NCI-H187 (cell line): Measurements from ENCODE around the gene MTSS2.

Experiments used
- DNase-seq, 2 experiments: peaks; one replicate each; lab custom pipeline; 2025; lab: John Stamatoyannopoulos, UW

MTSS2 gene

DNA sequence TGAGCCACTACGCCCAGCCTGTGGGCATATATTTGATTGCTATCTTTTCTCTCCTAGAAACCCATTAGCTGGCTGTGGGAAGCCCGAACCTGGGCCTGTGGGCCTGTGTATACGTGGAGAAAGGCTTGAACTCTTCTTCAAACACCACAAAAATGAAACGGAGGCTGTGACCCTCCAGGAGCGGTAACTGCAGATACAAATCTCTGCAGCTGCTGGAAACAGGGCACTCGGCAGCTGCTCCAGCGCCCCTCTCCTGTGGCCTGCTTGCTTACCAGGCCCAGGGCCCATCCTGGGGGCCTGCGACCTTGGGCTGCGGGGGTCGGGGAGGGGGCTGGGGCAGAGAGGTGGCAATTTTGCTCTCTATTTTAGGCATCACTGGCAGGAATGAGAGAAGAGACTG lies 28.0 kb upstream of the MTSS2 start:
- DNase-seq = no peak

DNA sequence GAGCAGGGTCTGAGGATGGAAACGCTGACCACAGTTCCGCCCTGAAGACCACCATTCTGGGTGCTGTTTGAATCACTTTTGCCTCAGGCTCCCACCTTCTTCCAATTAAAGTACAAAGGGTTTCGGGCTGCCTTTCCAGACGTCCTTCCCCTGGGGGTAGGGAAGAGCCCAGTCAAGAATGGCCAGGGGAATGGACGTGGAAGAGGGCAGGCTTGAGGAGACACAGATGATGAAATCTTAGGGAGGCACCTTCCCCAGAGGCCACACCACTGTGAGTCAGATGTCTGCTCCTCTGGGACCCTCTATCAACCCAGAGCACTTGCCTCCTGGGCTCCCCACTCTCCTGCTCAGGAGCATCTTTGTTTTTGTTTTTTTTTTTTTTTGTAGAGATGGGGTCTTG lies 27.5 kb upstream of the MTSS2 start:
- DNase-seq = no peak

DNA sequence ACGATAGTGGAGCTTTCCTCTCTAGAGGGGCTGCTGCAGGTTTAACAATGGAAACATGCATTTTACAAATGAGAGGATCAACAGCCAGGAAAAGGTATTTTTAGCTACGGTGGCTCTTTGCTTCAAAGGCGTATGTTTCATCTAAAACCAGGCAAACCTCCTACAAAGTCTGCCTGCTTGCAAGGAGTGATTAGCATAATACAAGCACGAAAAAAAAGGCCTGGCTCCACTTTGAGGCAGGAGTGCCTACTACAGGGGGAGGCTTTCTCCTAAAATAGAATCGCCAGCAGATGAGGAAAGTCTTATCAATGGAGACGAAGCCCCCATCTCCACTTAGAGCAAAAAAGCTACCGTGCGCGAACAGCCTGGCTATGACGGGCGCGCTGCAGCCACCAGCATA lies 27.1 kb upstream of the MTSS2 start:
- no peak for DNase-seq

DNA sequence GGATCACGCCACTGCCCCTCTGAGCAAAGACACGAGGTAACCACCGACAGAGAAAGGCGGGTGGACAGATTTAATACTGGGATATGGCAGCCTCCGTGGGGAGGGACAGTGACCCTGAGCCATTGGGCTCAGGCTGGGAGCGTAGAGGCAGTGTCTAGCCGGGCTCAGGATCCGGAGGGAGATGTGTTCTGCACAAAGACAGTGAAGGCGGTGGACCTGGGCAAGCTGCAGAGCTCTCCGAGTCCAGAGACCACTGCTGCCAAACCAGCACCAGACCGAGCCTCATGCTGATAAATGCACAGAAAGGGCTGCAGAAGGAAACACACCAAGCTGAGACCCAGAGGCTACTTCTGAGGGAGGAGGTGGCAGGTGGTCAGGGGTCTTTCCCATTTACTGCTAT lies 26.5 kb upstream of the MTSS2 start:
- DNase-seq = no peak

DNA sequence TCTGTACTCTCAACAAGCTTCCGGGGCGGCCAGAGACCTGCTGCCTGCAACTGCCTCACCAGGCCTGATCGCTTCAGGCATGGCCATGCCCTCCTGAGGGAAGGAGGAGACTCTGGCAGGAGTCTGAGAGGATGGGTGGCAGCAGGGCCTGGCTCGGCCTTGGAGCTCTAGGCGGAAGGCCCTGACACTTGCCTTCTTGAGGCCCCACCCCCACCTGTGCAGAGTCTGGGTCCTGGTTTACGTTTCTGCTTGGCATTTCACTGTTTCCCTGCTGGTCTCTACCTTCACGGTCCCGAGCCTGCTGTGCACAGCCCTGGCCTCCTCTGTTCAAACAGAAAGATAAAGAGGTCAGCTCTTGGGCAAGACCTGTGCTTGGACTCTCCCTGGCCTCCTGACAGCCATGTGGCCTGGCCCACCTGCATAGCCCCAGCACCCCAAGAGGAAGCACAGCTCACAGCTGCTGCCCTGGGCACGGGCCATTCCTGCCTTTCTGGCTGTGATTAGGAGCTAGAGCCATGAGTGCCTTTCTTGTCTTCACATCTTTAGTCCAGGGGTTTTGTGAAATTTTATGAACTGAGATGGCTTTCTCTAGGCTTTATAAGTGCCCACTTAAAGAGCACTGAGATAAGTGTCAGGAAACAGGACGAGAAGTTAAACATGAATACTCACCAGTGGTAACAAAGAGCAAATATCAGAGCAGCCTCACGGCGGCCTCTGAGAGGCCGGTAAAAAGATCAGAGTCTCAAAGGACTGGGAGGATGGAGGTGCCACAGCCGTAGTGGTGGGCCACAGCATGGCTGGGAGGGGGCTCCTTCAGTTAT lies 25.6 kb upstream of the MTSS2 start:
- no peak for DNase-seq

DNA sequence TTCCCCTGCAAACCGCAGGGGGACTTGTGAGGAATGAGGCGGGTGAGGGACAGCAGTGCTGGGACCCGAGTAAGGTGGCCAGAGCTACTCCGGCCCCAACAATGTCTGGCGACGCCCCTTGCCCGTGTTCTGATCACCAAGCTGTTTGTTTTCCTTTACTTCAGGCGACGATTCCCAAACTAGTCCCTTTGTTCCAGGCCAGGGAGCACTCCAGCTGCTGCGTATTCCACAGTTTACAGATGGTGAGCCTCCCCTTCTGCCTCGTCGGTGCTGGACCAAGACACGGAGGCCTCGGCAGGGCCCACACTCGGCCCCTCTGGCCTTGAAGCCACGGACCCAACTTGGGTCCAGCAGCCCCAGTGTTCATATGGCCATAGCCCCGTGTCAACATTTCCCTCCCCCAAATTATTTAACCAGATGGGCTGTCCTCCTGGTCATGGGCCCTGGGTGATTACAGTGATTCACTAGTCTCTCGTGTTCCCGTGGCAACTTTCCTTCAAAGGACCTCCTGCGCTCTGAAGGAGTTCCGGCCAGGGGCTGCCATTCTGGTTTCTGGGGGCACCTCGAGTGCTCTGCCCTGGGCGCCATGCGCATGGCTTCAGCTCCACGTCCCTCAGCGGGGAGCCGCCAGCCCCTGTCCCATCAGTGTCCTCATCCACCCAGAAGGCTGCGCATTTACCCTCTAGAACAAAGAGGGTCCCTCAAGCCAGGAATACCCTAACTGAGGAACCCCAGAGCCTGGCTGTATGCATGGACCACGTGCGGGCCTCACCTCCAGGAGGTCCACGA lies 24.8 kb upstream of the MTSS2 start:
- DNase-seq = no peak

DNA sequence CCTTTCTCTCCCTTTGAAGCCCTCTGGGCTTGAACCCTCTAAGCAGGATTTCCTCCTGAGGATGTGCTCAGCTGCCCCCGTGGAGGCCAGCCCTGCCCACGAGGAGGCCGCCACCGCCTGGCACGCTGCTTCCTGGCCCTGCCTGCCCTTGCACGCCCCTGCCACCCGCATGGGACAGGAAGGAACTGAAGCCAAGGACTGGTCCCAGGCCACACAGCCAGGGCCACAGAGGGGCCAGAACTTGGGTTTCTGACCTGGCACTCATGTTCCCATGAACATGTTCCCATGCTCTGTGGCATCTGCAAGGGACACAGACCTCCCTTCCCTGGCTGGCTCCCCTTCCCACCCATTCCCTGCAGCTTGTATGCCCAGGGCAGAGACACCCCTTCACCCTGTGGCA lies 24.1 kb upstream of the MTSS2 start:
- DNase-seq = no peak

DNA sequence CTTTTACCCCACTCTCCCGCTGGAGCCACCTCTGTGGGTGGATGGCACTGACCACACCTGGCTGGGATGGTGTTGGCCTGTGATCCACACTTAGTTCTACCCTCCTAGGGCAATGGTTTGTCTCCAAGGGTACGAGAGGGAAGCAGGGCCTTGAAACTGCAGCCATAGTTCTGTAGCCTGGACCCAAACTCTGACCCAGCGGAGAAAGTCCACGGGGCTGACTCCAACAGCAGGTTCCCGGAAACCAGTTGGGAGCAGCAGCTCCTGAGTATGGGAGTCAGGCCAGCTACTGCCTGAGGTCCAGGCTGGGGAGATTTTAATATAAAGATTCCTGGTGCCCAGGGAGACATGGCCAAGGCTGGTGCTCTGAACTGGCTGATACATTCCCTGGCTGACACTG lies 23.6 kb upstream of the MTSS2 start:
- no peak for DNase-seq

DNA sequence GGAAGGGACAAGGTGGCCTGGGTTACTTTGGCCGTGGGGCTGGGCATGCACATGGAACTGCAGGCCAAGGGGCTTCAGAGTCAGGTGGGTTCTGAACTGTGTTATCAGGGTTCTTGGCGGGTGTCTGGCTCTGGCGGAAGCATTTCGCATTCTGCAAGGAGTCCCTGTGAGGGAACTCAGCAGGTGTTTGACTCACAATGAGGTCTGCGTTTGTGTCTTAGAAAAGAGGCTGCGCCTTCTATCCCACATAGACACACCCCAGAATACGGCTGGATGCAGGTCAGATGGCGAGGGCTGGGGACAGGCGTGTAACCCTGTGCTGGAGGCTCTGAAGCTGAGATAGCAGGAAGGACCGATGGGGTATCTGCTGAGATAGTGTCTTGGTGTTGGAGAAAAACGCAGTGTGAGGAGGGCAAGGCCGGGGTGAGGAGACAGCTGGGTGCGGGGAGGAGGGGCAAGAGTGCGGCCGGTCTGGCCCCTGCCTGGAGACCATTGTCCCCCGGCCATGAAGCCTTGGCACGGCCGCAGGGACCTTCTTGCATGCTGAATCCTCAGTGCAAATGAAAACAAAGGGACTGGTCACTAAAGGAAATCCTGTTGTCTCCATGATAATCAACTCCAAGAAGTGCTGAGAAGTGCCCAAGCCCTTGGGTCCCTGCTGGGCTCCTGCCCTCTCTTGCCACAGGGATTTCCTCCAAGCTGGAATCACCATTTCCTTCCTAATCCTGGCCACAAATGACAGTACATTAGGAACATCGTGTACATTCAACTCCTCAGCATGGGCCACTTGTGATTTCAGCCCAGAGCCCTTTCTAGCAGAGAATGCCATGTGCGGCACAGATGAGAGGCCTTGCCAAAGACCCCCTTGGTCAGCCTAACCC lies 22.8 kb upstream of the MTSS2 start:
- DNase-seq = no peak

DNA sequence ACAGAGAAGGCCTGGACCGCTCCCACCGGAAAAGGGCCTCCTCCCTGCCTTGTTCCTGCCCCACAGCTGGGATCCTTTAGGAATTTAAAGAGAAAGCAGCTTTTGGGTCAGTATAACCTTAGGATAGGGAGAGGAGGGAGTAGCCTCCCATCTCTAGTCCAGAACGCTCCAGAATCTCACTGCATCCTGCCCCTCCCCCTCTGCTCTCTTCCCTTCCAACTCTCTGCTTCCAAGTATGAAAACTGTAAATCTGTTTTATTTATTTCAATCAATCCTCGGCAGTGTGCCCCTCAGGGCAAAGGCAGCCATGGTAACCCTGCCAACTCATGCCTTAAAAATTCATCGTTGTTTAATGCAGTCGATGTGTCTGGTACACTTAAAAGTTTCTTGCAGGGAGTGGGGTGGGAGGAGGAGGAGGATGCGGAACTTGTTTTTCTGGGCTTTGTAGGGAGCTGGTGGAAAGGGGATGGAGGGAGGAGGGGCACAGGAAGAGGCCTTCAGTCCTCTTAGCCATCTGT lies 21.2 kb upstream of the MTSS2 start:
- no peak for DNase-seq

DNA sequence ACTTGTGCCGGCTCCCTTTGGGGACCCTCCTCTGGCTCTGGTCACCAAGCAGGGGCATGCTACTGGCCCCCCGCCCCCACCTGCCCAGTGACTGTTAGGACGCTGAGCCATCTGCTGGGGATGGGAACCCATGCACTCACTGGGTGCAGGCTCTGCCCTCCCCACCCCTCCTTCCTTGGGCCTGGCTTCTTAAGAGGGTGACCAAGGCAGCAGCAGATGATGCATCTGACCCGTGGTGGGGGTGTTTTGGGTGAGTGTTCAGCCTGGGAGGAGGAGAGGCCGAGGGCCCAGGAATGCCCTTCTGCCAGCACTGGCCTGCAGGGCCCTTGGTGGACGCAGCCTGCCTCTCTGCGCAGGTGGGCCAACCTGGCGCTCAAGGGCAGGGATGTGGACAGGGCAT lies 19.2 kb upstream of the MTSS2 start:
- no peak for DNase-seq

DNA sequence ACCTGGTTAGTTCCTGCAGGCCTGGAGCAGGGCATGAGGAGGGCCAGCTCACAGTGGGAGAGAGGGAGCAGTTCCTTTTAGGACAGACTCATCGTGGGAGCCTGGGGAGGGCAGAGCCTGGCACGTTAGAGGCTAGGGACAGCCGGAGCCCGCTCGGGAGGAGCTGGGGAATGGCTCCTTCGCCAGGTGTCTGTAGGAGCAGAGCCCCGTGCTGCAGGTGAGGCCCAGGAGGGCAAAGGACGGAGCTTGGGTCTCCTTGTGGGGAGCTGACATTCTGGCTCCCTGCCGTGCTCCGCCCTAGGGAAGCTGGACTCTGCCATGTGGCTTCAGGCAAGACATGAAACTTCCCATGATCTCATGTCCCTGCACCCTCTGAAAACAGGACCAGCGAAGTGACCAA lies 18.7 kb upstream of the MTSS2 start:
- no peak for DNase-seq

DNA sequence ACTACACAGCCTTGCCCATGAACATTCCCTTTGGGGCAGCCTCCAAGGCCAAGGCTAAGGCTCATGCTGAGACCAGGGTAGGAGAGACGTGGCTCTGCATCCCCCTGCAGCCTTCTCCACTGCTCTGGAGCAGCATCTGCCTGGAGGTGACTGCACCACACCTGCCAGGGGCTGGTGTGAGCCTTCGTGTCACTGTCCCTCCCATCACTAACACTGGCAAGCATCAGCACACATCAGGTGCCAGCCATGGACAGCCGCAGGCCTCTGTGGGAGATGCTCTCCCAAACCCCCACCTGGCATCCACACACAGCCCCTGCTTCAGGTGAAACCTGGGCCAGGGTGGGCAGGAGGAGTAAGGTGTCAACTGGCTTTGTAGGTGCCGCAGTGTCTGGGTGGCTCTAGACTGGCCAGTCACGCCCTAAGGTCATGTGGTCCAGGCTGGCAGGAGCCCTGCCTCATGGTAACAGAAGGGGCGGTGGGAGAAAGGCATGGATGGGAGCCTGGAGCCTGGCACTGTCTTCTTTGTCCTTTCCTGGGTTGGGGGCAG lies 18.1 kb upstream of the MTSS2 start:
- DNase-seq = no peak

DNA sequence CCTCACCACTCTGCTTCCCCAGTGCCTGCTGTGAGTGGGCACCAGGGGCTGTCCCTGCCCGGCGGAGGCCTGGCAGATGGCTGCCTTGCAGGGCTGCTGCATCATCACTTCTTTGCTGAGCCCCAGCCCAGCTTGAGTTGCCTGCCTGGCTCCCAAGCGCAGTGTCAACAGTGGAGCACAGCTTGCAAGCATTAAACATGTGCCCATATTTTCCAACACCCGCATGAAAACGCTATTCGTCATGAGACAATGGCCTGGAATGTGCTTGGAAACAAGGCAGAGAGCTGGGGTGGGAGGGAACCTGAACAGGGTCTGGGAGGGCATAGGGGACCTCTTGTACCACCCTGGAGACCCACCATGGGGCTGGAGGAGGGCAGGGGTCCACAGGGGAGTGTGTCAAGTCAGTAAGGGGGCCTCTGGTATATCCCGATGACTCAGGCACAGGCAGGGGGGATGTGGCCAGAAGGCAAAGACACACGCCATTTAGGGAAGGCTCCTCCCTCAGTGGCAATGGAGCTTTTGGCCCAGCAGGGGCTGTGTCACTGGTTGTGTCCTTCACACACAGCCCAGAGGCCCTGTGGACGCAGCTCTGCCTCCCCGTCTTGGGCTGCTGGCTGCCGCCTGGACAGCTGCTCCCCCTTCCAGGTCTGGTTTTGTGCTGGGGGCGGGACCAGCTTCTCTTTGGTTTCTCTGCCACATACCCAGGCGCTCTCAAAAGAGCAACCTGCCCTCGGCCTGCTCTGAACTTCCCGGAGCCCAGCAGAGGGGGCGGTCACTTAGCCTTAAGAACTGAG lies 17.4 kb upstream of the MTSS2 start:
- DNase-seq = no peak

DNA sequence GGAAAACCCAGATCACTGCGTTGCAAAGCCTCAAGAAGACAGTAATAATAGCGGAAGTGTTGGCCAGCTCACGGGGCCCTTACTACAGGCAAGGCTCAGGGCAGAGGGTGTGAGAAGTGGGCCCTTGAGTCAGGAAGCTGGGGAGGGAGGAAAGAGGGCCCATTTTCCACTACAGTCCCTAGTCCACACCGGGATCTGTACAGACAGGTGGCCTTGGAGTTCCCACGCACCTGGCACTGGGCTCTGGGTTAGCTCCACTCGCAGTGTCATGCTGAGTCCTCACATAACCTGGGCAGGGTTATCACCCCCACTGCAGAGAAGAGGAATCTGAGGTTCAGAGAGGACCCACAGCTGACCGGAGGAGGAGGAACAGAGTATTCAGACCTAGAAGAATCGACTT lies 16.8 kb upstream of the MTSS2 start:
- no peak for DNase-seq

DNA sequence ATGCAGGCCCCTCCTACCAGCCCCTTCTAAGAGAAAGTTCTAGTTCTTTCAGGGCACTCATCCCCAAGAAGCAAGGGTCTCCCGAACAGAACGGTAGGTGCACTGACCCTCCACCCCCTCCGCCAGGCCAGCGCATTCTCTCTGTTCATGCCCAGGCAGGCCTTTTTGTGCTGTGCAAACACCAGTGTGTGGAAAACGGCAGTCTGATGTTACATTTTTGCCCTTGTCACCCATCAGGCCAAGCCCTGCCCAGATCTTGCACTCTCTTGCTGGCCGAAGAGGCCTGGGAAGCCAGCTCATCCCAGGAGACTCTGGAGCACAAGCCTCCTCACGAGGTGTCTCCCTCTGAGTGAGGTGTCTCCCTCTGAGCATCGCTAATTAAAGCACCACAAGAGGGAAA lies 16.1 kb upstream of the MTSS2 start:
- DNase-seq = no peak

DNA sequence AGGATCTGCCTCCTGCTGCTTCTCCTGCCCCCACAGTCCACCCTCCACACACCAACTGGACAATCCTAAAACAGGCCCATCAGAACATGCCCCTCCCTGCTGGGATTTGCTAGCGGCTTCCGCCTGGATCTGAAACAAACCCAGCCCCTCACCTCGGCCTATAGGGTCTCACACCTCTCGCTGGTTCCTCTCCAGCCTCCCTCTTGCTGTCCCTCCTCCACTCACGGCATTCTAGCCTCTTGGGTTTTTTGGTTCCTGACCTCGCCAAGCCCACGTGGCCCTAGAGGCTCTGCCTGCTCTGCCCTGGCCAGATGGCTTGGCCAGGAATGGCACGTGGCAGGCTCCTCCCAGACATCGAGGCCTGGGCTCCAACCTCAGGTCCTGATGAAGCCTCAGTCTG lies 15.7 kb upstream of the MTSS2 start:
- DNase-seq = no peak

DNA sequence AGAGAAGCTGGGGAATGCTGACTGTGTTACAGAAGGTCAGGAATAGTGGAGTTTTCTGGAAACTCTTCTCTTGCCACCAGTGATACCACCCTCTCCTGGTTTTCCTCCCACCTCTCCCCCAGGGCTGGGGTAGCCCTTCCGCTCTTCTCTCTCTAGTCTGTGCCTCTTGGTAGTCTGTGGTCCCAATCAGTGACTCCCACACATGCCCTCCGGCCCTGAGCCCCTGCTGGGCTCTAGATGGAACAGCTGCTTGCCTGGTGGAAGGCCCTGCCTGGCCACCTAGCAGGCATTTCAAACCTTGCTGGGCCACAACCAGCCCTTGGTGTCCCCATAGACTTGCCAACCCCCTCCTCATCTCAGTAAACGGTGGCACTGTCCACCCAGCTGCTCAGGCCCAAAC lies 15.2 kb upstream of the MTSS2 start:
- DNase-seq = no peak

DNA sequence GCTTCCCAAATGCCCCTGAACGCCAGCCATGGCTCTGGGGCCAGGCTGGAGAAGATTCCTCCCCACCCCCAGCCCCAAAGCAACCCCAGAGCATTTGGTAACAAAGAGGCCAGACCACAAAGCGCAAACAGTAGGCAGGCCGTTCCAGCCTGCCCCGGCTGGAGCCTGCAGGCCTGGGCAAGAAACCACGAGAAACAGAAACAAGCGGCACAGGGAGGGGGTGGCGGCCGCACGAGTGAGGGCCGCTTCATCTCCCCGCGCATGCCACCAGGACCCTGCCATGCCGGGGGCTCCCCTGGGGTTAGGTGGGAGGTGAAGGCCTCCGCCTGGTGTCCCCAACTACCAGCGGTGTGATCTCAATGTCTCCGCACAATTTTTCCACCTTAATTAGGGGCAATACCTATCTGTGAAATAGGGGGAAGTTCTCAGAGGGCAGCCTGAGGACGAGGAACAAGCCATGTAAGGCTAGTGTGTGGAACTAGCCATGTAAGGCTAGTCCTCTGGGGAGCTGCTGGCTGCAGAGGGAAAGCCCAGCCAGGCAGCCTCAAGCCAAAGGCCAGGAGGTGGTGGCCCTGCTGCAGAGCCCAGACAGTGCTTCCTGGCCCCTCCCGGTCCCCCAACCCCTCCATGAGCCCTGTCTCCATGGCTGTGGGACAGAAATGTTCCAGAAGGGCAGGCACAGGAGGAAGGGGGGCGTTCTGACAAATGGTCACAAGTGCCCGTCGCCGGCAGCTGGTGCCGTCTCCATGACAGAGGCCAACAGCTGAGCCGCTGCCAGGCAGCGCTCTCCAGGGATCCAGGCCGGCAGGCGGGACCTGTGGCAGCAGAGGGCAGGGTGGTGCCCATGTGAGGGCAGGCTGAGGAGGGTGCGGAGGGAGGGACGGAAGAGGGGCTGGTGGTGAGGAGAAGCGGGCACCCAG lies 14.5 kb upstream of the MTSS2 start:
- DNase-seq = no peak

DNA sequence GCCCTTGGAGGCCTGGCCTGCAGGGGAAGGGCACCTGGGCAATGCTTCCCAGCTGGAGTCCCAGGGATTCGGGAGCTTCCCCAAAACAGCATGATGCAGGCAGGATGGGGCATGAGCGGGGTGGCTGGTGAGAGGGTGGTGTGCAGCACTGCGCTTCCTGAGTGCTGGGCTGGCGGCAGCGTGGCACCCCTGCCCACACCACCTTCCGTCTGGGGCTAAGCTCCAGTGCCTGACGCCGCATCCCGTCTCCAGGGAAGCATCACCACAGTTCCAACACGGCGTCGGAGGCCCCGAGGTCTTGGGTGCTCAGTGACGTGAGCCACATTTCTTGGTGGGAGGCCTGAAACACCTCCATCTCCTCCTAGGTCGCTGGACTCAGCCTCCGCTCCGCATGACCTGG lies 13.8 kb upstream of the MTSS2 start:
- DNase-seq = no peak
